SK-N-SH treated with all-trans-retinoic acid at 6 μM for 48 hours (cell line): Measurements from ENCODE around the gene GSAP.

Experiments
- ATAC-seq: fragments of 200-7000 bp; cut with Tn5 transposase; 3 replicates; pipeline ENCODE4 v1.9.1; 2020; ENCODE audit warnings: mild to moderate bottlenecking, moderate library complexity
- ARNTL ChIP-seq: fragments of 450-650 bp; formaldehyde crosslinking; IDR thresholded peaks from 2 replicates; pipeline ENCODE4 v1.5.0; 2020; ENCODE audit warnings: low read depth, mild to moderate bottlenecking, moderate library complexity, borderline replicate concordance
- BACH2 ChIP-seq: fragments of 250-450 bp; sonication (Bioruptor Pico); IDR thresholded peaks from 2 replicates; pipeline ENCODE4 v1.9.0; 2021; ENCODE audit warnings: mild to moderate bottlenecking, borderline replicate concordance
- CSDC2 ChIP-seq: fragments of 250-450 bp; sonication (Bioruptor Pico); IDR thresholded peaks from 2 replicates; pipeline ENCODE4 v1.5.0; 2020; ENCODE audit warnings: mild to moderate bottlenecking, moderate library complexity
- ESRRG ChIP-seq: fragments of 250-450 bp; sonication (Bioruptor Pico); IDR thresholded peaks from 2 replicates; pipeline ENCODE4 v1.6.1; 2021; ENCODE audit warnings: mild to moderate bottlenecking
- GLIS3 ChIP-seq: fragments of 250-450 bp; sonication (Bioruptor Pico); IDR thresholded peaks from 2 replicates; pipeline ENCODE4 v1.5.0; 2020; ENCODE audit warnings: mild to moderate bottlenecking, moderate library complexity
- ISL1 ChIP-seq: fragments of 250-450 bp; sonication (Bioruptor Pico); IDR thresholded peaks from 2 replicates; pipeline ENCODE4 v2.1.2; 2022; ENCODE audit warnings: mild to moderate bottlenecking, moderate library complexity
- OSR1 ChIP-seq: fragments of 250-450 bp; sonication (Bioruptor Pico); IDR thresholded peaks from 2 replicates; pipeline ENCODE4 v1.8.0; 2022; ENCODE audit warnings: moderate library complexity, mild to moderate bottlenecking, inconsistent platforms
- PPARA ChIP-seq: fragments of 250-450 bp; sonication (Bioruptor Pico); IDR thresholded peaks from 2 replicates; pipeline ENCODE4 v1.5.0; 2020; ENCODE audit warnings: mild to moderate bottlenecking, borderline replicate concordance
- RARB ChIP-seq: fragments of 250-450 bp; sonication (Bioruptor Pico); IDR thresholded peaks from 2 replicates; pipeline ENCODE4 v1.8.0; 2021; ENCODE audit warnings: mild to moderate bottlenecking, moderate library complexity
- SNAI2 ChIP-seq: fragments of 250-450 bp; sonication (Bioruptor Pico); IDR thresholded peaks from 2 replicates; pipeline ENCODE4 v1.5.0; 2020; ENCODE audit warnings: mild to moderate bottlenecking, moderate library complexity
- TCF4 ChIP-seq: fragments of 250-450 bp; sonication (Bioruptor Pico); IDR thresholded peaks from 2 replicates; pipeline ENCODE4 v1.8.0; 2021; ENCODE audit warnings: mild to moderate bottlenecking, moderate library complexity, borderline replicate concordance
- TOX ChIP-seq: fragments of 250-450 bp; sonication (Bioruptor Pico); IDR thresholded peaks from 2 replicates; pipeline ENCODE4 v1.8.0; 2021; ENCODE audit warnings: mild to moderate bottlenecking, moderate library complexity, borderline replicate concordance
- ZC3H10 ChIP-seq: fragments of 250-450 bp; sonication (Bioruptor Pico); IDR thresholded peaks from 2 replicates; pipeline ENCODE4 v1.5.1; 2021; ENCODE audit warnings: mild to moderate bottlenecking, moderate library complexity
- ZFP3 ChIP-seq: fragments of 250-450 bp; sonication (Bioruptor Pico); IDR thresholded peaks from 2 replicates; pipeline ENCODE4 v1.5.0; 2020; ENCODE audit warnings: mild to moderate bottlenecking, moderate library complexity
- ZFP30 ChIP-seq: fragments of 450-650 bp; formaldehyde crosslinking; IDR thresholded peaks from 2 replicates; pipeline ENCODE4 v1.5.0; 2022; ENCODE audit warnings: mild to moderate bottlenecking, moderate library complexity
- ZNF565 ChIP-seq: fragments of 450-650 bp; formaldehyde crosslinking; conservative IDR thresholded peaks from 2 replicates; pipeline ENCODE4 v1.5.0; 2020; ENCODE audit warnings: low read depth, mild to moderate bottlenecking, moderate library complexity
- ZNF70 ChIP-seq: fragments of 450-650 bp; formaldehyde crosslinking; IDR thresholded peaks from 2 replicates; pipeline ENCODE4 v1.5.0; 2020; ENCODE audit warnings: mild to moderate bottlenecking, moderate library complexity
- ZNF8 ChIP-seq: fragments of 450-650 bp; formaldehyde crosslinking; IDR thresholded peaks from 2 replicates; pipeline ENCODE4 v1.5.0; 2020; ENCODE audit warnings: mild to moderate bottlenecking, moderate library complexity
- TF ChIP-seq, protein P1 (sequence below): fragments of 250-450 bp; sonication (Bioruptor Pico); IDR thresholded peaks from 2 replicates; pipeline ENCODE4 v1.8.0; 2021; ENCODE audit warnings: low read depth, mild to moderate bottlenecking, moderate library complexity, borderline replicate concordance
- TF ChIP-seq, protein P2 (sequence below): fragments of 250-450 bp; sonication (Bioruptor Pico); IDR thresholded peaks from 2 replicates; pipeline ENCODE4 v1.5.1; 2021; ENCODE audit warnings: mild to moderate bottlenecking, moderate library complexity
- TF ChIP-seq, protein P3 (sequence below): fragments of 250-450 bp; sonication (Bioruptor Pico); IDR thresholded peaks from 2 replicates; pipeline ENCODE4 v1.5.0; 2020; ENCODE audit warnings: mild to moderate bottlenecking, moderate library complexity
- TF ChIP-seq, protein P4 (sequence below): fragments of 250-450 bp; sonication (Bioruptor Pico); IDR thresholded peaks from 2 replicates; pipeline ENCODE4 v1.5.1; 2020; ENCODE audit warnings: low read depth, mild to moderate bottlenecking, moderate library complexity
- TF ChIP-seq, protein P5 (sequence below): fragments of 250-450 bp; sonication (Bioruptor Pico); IDR thresholded peaks from 2 replicates; pipeline ENCODE4 v1.8.0; 2020; ENCODE audit warnings: mild to moderate bottlenecking, moderate library complexity, borderline replicate concordance

Gene GSAP

DNA sequence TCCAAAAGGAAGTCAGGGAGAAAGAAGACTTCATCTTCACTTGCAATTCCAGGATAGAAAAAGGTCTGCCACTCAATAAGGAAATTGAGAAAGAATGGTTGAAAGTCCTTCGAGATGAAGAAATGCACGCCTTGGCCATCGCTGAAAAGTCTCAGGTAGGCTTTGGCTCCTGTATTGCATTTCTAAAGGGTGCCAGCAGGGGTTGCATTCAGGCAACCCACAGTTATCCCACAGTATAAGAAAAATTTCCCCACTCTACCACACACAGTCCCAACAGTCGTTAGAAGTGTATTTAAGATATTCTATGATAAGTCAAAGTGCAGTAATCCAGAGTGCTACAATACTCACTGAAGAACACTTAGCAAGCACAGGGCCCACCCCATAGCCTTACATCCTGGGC is 123.1 kb downstream of the GSAP start:
- 0 out of 3 replicates have a peak, but pooled peaks have one; percentile 31 for ATAC-seq
- no peak for TF ChIP-seq SNAI2 (CRISPR knock-in tag)

DNA sequence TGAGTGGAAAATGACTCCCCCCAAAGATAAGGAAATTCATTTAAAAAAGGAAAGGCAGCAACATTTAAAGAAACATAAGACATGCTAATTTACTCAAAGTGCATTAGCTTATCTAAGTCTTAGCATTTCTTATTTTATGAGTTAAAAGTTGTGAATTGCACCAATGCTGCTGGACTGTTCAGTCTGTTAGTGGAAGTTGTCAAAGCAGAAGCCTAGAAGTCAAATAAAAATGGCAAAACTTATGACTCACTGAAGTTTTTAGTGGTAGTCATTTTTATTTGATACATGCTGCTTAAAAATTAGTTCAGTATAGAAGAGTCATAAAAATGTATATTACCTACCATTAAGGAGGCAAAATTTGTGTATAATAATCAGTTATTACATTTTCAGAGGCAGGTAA is 125.7 kb downstream of the GSAP start:
- TF ChIP-seq ZNF565 (no peak), ZFP3 (no peak)
- ATAC-seq: no peak

DNA sequence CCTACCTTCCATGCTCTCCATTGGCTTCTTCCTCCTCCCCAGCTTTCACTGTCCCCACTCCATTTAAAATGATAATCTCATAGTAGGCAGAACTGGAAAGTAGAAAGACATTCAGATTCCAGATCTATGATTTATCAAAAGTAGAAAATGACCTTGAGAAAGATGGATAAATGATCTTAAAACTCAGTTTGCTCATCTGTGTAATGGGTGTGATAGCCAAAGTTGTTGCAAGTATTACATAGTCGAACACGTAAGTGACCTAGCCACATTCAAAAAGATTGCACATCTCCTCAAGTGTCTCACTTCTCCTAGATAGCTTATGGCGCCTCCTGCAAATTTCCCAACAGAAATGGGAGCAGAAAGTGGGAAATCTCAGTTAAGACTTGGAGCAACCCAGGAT is 126.8 kb downstream of the GSAP start:
- ATAC-seq: no peak
- TF ChIP-seq SNAI2 (CRISPR knock-in tag) (no peak), BACH2 (CRISPR knock-in tag) (no peak), PPARA (no peak), ESRRG (no peak), OSR1 (CRISPR knock-in tag) (no peak), ZNF565 (no peak), ARNTL (CRISPR knock-in tag) (no peak), ZFP30 (CRISPR knock-in tag) (no peak), TOX (no peak)
- TF ChIP-seq, protein P1, sequence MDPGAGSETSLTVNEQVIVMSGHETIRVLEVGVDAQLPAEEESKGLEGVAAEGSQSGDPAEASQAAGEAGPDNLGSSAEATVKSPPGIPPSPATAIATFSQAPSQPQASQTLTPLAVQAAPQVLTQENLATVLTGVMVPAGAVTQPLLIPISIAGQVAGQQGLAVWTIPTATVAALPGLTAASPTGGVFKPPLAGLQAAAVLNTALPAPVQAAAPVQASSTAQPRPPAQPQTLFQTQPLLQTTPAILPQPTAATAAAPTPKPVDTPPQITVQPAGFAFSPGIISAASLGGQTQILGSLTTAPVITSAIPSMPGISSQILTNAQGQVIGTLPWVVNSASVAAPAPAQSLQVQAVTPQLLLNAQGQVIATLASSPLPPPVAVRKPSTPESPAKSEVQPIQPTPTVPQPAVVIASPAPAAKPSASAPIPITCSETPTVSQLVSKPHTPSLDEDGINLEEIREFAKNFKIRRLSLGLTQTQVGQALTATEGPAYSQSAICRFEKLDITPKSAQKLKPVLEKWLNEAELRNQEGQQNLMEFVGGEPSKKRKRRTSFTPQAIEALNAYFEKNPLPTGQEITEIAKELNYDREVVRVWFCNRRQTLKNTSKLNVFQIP: no peak
- TF ChIP-seq, protein P2, sequence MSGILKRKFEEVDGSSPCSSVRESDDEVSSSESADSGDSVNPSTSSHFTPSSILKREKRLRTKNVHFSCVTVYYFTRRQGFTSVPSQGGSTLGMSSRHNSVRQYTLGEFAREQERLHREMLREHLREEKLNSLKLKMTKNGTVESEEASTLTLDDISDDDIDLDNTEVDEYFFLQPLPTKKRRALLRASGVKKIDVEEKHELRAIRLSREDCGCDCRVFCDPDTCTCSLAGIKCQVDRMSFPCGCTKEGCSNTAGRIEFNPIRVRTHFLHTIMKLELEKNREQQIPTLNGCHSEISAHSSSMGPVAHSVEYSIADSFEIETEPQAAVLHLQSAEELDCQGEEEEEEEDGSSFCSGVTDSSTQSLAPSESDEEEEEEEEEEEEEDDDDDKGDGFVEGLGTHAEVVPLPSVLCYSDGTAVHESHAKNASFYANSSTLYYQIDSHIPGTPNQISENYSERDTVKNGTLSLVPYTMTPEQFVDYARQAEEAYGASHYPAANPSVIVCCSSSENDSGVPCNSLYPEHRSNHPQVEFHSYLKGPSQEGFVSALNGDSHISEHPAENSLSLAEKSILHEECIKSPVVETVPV (CRISPR knock-in tag): no peak
- TF ChIP-seq, protein P3, sequence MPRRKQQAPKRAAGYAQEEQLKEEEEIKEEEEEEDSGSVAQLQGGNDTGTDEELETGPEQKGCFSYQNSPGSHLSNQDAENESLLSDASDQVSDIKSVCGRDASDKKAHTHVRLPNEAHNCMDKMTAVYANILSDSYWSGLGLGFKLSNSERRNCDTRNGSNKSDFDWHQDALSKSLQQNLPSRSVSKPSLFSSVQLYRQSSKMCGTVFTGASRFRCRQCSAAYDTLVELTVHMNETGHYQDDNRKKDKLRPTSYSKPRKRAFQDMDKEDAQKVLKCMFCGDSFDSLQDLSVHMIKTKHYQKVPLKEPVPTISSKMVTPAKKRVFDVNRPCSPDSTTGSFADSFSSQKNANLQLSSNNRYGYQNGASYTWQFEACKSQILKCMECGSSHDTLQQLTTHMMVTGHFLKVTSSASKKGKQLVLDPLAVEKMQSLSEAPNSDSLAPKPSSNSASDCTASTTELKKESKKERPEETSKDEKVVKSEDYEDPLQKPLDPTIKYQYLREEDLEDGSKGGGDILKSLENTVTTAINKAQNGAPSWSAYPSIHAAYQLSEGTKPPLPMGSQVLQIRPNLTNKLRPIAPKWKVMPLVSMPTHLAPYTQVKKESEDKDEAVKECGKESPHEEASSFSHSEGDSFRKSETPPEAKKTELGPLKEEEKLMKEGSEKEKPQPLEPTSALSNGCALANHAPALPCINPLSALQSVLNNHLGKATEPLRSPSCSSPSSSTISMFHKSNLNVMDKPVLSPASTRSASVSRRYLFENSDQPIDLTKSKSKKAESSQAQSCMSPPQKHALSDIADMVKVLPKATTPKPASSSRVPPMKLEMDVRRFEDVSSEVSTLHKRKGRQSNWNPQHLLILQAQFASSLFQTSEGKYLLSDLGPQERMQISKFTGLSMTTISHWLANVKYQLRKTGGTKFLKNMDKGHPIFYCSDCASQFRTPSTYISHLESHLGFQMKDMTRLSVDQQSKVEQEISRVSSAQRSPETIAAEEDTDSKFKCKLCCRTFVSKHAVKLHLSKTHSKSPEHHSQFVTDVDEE (CRISPR knock-in tag): no peak
- TF ChIP-seq, protein P4, sequence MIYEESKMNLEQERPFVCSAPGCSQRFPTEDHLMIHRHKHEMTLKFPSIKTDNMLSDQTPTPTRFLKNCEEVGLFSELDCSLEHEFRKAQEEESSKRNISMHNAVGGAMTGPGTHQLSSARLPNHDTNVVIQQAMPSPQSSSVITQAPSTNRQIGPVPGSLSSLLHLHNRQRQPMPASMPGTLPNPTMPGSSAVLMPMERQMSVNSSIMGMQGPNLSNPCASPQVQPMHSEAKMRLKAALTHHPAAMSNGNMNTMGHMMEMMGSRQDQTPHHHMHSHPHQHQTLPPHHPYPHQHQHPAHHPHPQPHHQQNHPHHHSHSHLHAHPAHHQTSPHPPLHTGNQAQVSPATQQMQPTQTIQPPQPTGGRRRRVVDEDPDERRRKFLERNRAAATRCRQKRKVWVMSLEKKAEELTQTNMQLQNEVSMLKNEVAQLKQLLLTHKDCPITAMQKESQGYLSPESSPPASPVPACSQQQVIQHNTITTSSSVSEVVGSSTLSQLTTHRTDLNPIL (CRISPR knock-in tag): no peak

DNA sequence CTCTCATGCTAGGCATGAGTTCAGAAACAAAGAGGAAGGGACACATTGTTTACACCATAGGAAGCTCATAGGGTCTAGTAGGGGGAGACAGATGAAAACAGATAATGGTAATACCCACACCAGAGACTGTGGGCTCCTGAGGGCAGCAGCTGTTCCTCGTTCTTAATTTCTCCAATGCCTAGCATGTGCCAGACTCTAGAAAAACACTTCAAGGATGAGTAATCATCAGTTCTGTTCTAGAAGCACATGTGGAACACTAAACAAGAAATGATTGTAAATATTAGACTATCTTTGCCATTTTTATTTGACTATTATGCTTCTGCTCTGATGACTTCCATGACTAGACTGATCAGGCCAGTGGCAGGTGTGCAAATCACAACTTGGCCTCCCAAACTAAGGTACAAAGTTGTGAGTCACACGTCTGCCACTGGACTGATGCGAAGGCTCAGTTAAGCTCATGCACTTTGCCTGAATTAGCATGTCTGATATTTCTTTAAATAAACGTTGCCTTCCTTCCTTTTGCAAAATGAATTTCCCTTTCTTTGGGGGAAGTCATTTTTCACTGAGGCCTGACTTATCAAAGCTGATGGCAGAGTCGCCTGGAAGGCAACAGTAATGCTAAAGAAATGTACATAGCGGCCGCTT is 127.4 kb downstream of the GSAP start:
- no peak for ATAC-seq
- no peak for TF ChIP-seq ZFP3
- TF ChIP-seq ZNF70: no peak
- no peak for TF ChIP-seq ZFP30 (CRISPR knock-in tag)
- no peak for TF ChIP-seq ARNTL (CRISPR knock-in tag)
- TF ChIP-seq, protein P2 (CRISPR knock-in tag): no peak
- no peak for TF ChIP-seq BACH2 (CRISPR knock-in tag)
- no peak for TF ChIP-seq PPARA
- no peak for TF ChIP-seq OSR1 (CRISPR knock-in tag)
- no peak for TF ChIP-seq GLIS3 (CRISPR knock-in tag)
- TF ChIP-seq, protein P1: no peak
- TF ChIP-seq ZNF8: no peak
- no peak for TF ChIP-seq CSDC2 (CRISPR knock-in tag)
- TF ChIP-seq ESRRG: no peak
- TF ChIP-seq ZC3H10 (CRISPR knock-in tag): no peak
- TF ChIP-seq RARB (CRISPR knock-in tag): no peak
- TF ChIP-seq, protein P5, sequence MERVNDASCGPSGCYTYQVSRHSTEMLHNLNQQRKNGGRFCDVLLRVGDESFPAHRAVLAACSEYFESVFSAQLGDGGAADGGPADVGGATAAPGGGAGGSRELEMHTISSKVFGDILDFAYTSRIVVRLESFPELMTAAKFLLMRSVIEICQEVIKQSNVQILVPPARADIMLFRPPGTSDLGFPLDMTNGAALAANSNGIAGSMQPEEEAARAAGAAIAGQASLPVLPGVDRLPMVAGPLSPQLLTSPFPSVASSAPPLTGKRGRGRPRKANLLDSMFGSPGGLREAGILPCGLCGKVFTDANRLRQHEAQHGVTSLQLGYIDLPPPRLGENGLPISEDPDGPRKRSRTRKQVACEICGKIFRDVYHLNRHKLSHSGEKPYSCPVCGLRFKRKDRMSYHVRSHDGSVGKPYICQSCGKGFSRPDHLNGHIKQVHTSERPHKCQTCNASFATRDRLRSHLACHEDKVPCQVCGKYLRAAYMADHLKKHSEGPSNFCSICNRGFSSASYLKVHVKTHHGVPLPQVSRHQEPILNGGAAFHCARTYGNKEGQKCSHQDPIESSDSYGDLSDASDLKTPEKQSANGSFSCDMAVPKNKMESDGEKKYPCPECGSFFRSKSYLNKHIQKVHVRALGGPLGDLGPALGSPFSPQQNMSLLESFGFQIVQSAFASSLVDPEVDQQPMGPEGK (CRISPR knock-in tag): no peak
- TF ChIP-seq SNAI2 (CRISPR knock-in tag): no peak
- no peak for TF ChIP-seq ISL1 (CRISPR knock-in tag)
- TF ChIP-seq TCF4 (CRISPR knock-in tag): no peak
- no peak for TF ChIP-seq ZNF565
